K562 (cell line): ENCODE measurements around the gene EMX1. TPM values are rescaled to one million over a fixed set of nuclear protein-coding genes. Genes with fewer than 3 reads are reported as not detected.

ENCODE experiments used
- ATAC-seq: fragments of 200-7000 bp; cut with Tn5 transposase; 3 replicates; pipeline ENCODE4 v1.9.1; 2020; ENCODE audit warnings: moderate library complexity
- BruUV-seq: library from RNA; stranded (reverse); fragments of 400-500 nt; replicated peaks from 2 replicates; lab custom pipeline; 2021; lab: Mats Ljungman, UMichigan
- CTCF ChIA-PET: fragments of 300-600 bp; formaldehyde crosslinking; extraction: SDS; loops from one replicate; lab custom pipeline; 2021; ENCODE audit warnings: low intra/inter-chr PET ratio; lab: Yijun Ruan, JAX
- POLR2A ChIA-PET: fragments of 300-600, 350-650 bp; sonication (Branson Sonifier 250); formaldehyde crosslinking; extraction: SDS; loops from one replicate; lab custom pipeline; 2021; ENCODE audit warnings: antibody characterized with exemption, inconsistent platforms; lab: Yijun Ruan, JAX
- DNase-seq, 4 experiments: peaks; one replicate each; pipeline versions ENCODE4 v3.0.0 to v3.0.0-alpha.2; 2011 to 2018; ENCODE audit warnings: low spot score in 3 of 4, mixed read lengths in 3 of 4; ENCODE audit errors: extremely low read depth in 1 of 4
- FAIRE-seq: peaks from 2 replicates; lab custom pipeline; 2011; peaks lifted over from hg19 to GRCh38; lab: Jason Lieb, UNC
- H2AFZ ChIP-seq: 2 replicates; pipeline ENCODE4 v1.6.0; 2011; ENCODE audit warnings: low read depth, low read length, control low read depth, inconsistent platforms
- H3K27ac ChIP-seq: fragments of 200-600 bp; 3 replicates; pipeline ENCODE4 v1.8.0; 2011; ENCODE audit warnings: low read depth, mild to moderate bottlenecking, control low read depth, inconsistent platforms, low read length, moderate library complexity, mixed read lengths; ENCODE audit errors: extremely low read depth
- H3K27me3 ChIP-seq, 2 experiments: fragments of 300-600 bp in 1 of 2; 2 replicates in 1 of 2; 3 replicates in 1 of 2; pipeline versions ENCODE4 v1.6.0 to v1.8.0; 2011; ENCODE audit warnings: inconsistent platforms in 2 of 2, low read length in 2 of 2, mild to moderate bottlenecking in 1 of 2, mixed read lengths in 1 of 2, moderate library complexity in 1 of 2; ENCODE audit not compliant: control insufficient read depth in 2 of 2, insufficient read depth in 2 of 2
- H3K36me3 ChIP-seq: fragments of 300-600 bp; 3 replicates; pipeline ENCODE4 v1.8.0; 2011; ENCODE audit warnings: mild to moderate bottlenecking, low read length, inconsistent platforms; ENCODE audit not compliant: control insufficient read depth, insufficient read depth
- H3K4me1 ChIP-seq, 2 experiments: fragments of 200-600 bp in 1 of 2; replicated peaks in 1 of 2; 2 replicates in 1 of 2; 3 replicates in 1 of 2; pipeline versions ENCODE4 v1.5.1 to v1.8.0; 2011; ENCODE audit warnings: inconsistent platforms in 2 of 2, low read length in 2 of 2, mild to moderate bottlenecking in 1 of 2, mixed read lengths in 1 of 2, moderate library complexity in 1 of 2; ENCODE audit not compliant: control insufficient read depth in 2 of 2, insufficient read depth in 2 of 2
- H3K4me2 ChIP-seq: 2 replicates; pipeline ENCODE4 v1.6.1; 2011; ENCODE audit warnings: low read length, control low read depth, inconsistent platforms, mixed read lengths; ENCODE audit not compliant: insufficient read depth
- H3K4me3 ChIP-seq: fragments of 200-600 bp; sonication (generic), shearing (Covaris generic); 2 replicates; pipeline ENCODE4 v1.5.1; 2016; ENCODE audit warnings: control low read depth, inconsistent platforms
- H3K79me2 ChIP-seq: fragments of 200-600 bp; 3 replicates; pipeline ENCODE4 v1.8.0; 2011; ENCODE audit warnings: low read length, inconsistent platforms; ENCODE audit not compliant: control insufficient read depth, insufficient read depth
- H3K9ac ChIP-seq, 2 experiments: 2 replicates each; pipeline versions ENCODE4 v1.6.0 to v1.6.1; 2011; ENCODE audit warnings: low read depth in 2 of 2, low read length in 2 of 2, control low read depth in 1 of 2, inconsistent platforms in 1 of 2, mild to moderate bottlenecking in 1 of 2, mixed read lengths in 1 of 2; ENCODE audit not compliant: insufficient read depth in 1 of 2
- H3K9me1 ChIP-seq: one replicate; pipeline ENCODE4 v1.6.0; 2011; ENCODE audit warnings: inconsistent platforms, mild to moderate bottlenecking, low read length, moderate library complexity; ENCODE audit not compliant: control insufficient read depth, insufficient read depth
- H3K9me3 ChIP-seq: replicated peaks from 2 replicates; pipeline ENCODE4 v1.5.1; 2011; ENCODE audit warnings: low read depth, low read length, inconsistent platforms; ENCODE audit not compliant: control insufficient read depth, insufficient read depth
- H4K20me1 ChIP-seq: replicated peaks from 2 replicates; pipeline ENCODE4 v1.6.1; 2011; ENCODE audit warnings: low read length, inconsistent platforms, mixed read lengths; ENCODE audit not compliant: control insufficient read depth, insufficient read depth
- BRF1 ChIP-seq: IDR thresholded peaks from 3 replicates; pipeline ENCODE4 v1.6.1; 2011; ENCODE audit warnings: borderline replicate concordance, mild to moderate bottlenecking; ENCODE audit not compliant: insufficient read length; ENCODE audit errors: extremely low read depth
- CBX8 ChIP-seq: fragments of 200-600 bp; sonication (generic); IDR thresholded peaks from 2 replicates; pipeline ENCODE4 v1.6.1; 2012; ENCODE audit warnings: borderline replicate concordance, mixed run types, low read depth, mild to moderate bottlenecking, moderate library complexity, mixed read lengths, low read length, control low read depth, inconsistent platforms; ENCODE audit not compliant: poor library complexity, severe bottlenecking; ENCODE audit errors: extremely low read depth
- CCNT2 ChIP-seq: IDR thresholded peaks from 2 replicates; pipeline ENCODE4 v1.6.1; 2011; ENCODE audit warnings: borderline replicate concordance, low read depth, mild to moderate bottlenecking, moderate library complexity, mixed read lengths, low read length; ENCODE audit not compliant: insufficient read length; ENCODE audit errors: extremely low read depth
- CTBP1 ChIP-seq: fragments of 450-650 bp; IDR thresholded peaks from 2 replicates; pipeline ENCODE4 v1.6.1; 2016; ENCODE audit warnings: borderline replicate concordance
- EZH2 ChIP-seq: IDR thresholded peaks from 2 replicates; pipeline ENCODE4 v1.6.1; 2012; ENCODE audit warnings: low read depth, mild to moderate bottlenecking, inconsistent platforms, low read length, borderline replicate concordance
- FOXK1 ChIP-seq: sonication (generic); formaldehyde crosslinking; IDR thresholded peaks from 2 replicates; pipeline ENCODE4 v1.8.0; 2022; ENCODE audit warnings: missing genetic modification reagents, mild to moderate bottlenecking, borderline replicate concordance
- HNRNPLL ChIP-seq: fragments of 200-400 bp; formaldehyde crosslinking; IDR thresholded peaks from 2 replicates; pipeline ENCODE4 v1.6.1; 2017; ENCODE audit warnings: low read length, low read depth, mild to moderate bottlenecking; ENCODE audit not compliant: poor library complexity, severe bottlenecking
- MAFG ChIP-seq: fragments of 450-650 bp; conservative IDR thresholded peaks from 2 replicates; pipeline ENCODE4 v1.6.1; 2016; ENCODE audit warnings: missing genetic modification characterization, missing compliant biosample characterization
- NCOA1 ChIP-seq: fragments of 450-650 bp; IDR thresholded peaks from 2 replicates; pipeline ENCODE4 v1.6.1; 2016; ENCODE audit warnings: low read depth
- PYGO2 ChIP-seq: fragments of 450-650 bp; IDR thresholded peaks from 2 replicates; pipeline ENCODE4 v1.6.1; 2016; ENCODE audit warnings: mild to moderate bottlenecking, missing genetic modification characterization, moderate library complexity, missing compliant biosample characterization
- RBFOX2 ChIP-seq: fragments of 200-400 bp; formaldehyde crosslinking; IDR thresholded peaks from 2 replicates; pipeline ENCODE4 v1.6.1; 2017; ENCODE audit warnings: low read depth, mild to moderate bottlenecking, low read length, moderate library complexity
- RCOR1 ChIP-seq, 2 experiments: IDR thresholded peaks; 2 replicates each; pipeline ENCODE4 v1.6.1; 2012; ENCODE audit warnings: low read depth in 2 of 2, low read length in 2 of 2, borderline replicate concordance in 1 of 2, improper control_type of control experiment in 1 of 2
- ZNF23 ChIP-seq: fragments of 250-450 bp; sonication (Bioruptor Pico); IDR thresholded peaks from 2 replicates; pipeline ENCODE4 v1.4.0; 2020; ENCODE audit warnings: mild to moderate bottlenecking
- ZNF766 ChIP-seq: fragments of 200-800 bp; sonication (Bioruptor generic); conservative IDR thresholded peaks from 2 replicates; pipeline ENCODE4 v1.6.1; 2016; ENCODE audit warnings: missing genetic modification characterization, missing compliant biosample characterization
- whole genome bisulfite sequencing: fragments of 100-300 bp; shearing (Covaris generic); methylation state at CpG from one replicate; pipeline ENCODE4 v1.1.6; 2016; ENCODE audit warnings: low coverage, mixed read lengths; ENCODE audit not compliant: insufficient coverage; ENCODE audit errors: missing lambda C conversion rate; 5-methylcytosine and 5-hydroxymethylcytosine counted together
- in situ Hi-C: fragments of 300-500 bp; cut with MboI; formaldehyde crosslinking; loops from 4 replicates; pipeline ENCODE4 v1.15.0; 2018; ENCODE audit warnings: inconsistent platforms, mixed read lengths
- intact Hi-C: fragments of 100-400 bp; cut with micrococcal nuclease; formaldehyde crosslinking; loops from 2 replicates; pipeline ENCODE4 v1.14.2; 2022
- polyA plus RNA-seq, 8 experiments: library from polyadenylated mRNA; depleted of rRNA in 4 of 8; stranded (reverse) in 5 of 8; unstranded in 3 of 8; fragments of >200 nt; fragmentation: Nextera tagmentation in 2 of 8; fragmentation: Illumina TruSeq in 1 of 8; extraction: Ambion mirVana in 2 of 8; extraction: Trizol in 1 of 8; gene quantifications; 2 replicates each; pipeline versions ENCODE4 v1.2.1 to v1.2.3, GENCODE V29; 2011 to 2014; ENCODE audit warnings: inconsistent platforms in 1 of 8, missing spikeins in 1 of 8
- total RNA-seq, 7 experiments: library from RNA; depleted of rRNA in 6 of 7; stranded (reverse); fragments of >200 nt in 6 of 7; fragmentation: Illumina TruSeq in 2 of 7; extraction: Trizol in 2 of 7; gene quantifications; 2 replicates each; pipeline versions ENCODE4 v1.2.1 to v1.2.3, GENCODE V29; 2011 to 2021; ENCODE audit warnings: low replicate concordance in 1 of 7
- TF ChIP-seq, protein P1 (sequence below): sonication (generic); formaldehyde crosslinking; IDR thresholded peaks from 2 replicates; pipeline ENCODE4 v1.8.0; 2023; ENCODE audit warnings: mild to moderate bottlenecking, missing genetic modification reagents

Gene EMX1
- total and polyA plus RNA-seq, 9 of the 15 experiments (the other 6 are each of a cell fraction or from before 2014, with no cell fraction given): 0.10 to 0.32 (median 0.21) TPM; not detected in 6

DNA sequence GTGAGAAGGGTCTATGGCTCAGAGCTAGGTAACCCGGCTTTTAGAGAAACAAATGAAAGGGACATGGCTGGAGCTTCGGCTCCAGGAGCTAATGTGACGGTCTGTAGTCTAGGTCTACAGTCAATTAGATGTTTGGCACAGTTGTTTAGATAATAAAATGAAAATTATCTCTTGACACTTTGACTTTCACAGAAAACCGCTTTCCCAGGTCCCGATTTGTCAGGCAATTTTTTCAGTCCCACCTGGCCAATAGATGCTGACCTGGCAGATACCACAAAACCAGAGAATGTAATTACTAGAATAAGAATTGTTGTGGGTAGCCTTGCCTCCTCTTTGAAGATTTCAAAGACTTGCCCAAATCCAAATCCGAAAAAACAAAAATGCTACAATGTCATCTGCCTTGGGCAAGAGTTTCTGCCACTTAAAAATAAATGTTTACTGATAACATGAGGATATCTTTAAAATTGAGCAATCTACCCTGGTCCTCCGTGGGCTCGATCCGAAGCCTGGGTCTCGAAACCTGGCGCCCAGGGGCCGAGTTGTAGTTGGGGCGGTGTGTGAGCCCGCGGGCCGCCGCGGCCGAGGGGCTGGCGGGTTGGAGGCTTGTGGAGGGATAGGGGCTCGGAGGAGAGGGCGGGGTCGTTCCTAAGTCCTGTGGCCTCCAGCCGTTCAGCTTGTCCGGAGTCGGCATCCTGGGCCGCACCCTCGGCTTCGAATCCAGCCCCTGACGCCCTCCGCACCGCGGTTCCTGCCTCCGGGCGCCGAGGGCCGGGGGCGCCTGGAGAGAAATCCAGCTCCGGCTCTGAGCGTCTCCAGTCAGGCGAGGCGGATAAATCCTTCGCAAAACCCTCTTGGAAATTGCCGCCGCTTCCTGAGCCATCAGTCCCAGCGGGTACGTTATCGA, 2.3 kb downstream of the EMX1 start (continued):
- no peak for TF ChIP-seq ZNF23
- TF ChIP-seq EZH2: peak; percentile 84
- TF ChIP-seq MAFG: 0 out of 2 replicates have a peak, but pooled peaks have one; percentile 18
- TF ChIP-seq BRF1: no peak
- TF ChIP-seq RCOR1 (IDR thresholded peaks at IDR 0.05; ENCODE audit: borderline replicate concordance in 1 of 2, low read depth in 2 of 2, low read length in 2 of 2): no peak
- TF ChIP-seq CCNT2: no peak
- no peak for TF ChIP-seq PYGO2 (tag)

DNA sequence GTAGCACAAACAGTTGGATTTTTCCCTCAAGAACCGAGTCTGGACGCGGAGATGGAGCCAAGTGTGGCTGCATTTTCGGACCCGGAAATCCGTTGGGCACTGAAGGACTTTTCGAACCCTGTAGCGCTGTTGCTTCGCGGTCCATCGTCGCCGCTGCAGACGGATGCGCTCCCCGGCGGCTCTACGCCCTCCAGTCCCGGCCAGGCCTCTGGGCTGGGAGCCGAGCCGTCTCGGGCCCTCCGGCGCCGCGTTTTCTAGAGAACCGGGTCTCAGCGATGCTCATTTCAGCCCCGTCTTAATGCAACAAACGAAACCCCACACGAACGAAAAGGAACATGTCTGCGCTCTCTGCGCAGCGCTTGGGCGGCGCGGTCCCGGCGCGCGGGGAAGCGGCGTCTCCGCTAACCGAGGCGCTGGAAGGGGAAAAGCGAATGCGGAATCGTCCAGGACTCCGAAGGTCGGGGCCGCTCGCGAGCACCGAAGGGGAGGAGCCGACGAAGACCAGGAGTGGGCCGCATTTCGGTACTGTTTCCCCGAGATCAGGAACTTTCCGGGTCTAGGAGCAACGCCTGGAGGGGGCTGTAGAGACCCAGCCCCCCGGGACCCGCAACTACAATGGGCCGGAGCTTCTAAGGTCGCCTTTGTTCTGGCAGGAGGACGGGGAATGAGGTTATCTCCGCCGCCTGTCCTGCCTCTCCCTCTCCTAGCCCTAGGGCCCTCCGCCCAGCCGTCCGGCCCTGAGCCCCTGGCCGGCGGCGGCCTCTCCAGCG, 3.2 kb downstream of the EMX1 start:
- ChIA-PET CTCF (no interaction called here), POLR2A (interaction anchor here (0.6 to 1.2 kb wide), 3 partner anchors 10 to 411 kb away, joined by 3 to 4 read pairs (median 3); no protein-coding TSS in a partner anchor)
- Histone ChIP-seq H3K9me3 (no peaks in the 10 kb centered on the region), H2AFZ (no peak overlapping the region), H3K4me3 (no peak overlapping the region), H4K20me1 (peaks cover 35% of the 10 kb centered on the region; the same call in 1 of the 2 replicates), H3K4me1 (peaks cover 0 to 59% of the 10 kb centered on the region in 2 experiments; a peak in 3 of 5 replicates), H3K9ac (peak overlapping the region in 1 of 2 experiments; percentile 58; a peak in 1 of 4 replicates), H3K27ac (no peak overlapping the region), H3K9me1 (no peaks in the 10 kb centered on the region), H3K79me2 (no peaks in the 10 kb centered on the region), H3K36me3 (no peaks in the 10 kb centered on the region), H3K4me2 (no peak overlapping the region), H3K27me3 (peaks cover 78 to 90% of the 10 kb centered on the region in 2 experiments)
- in situ Hi-C loops (no loop called here), intact Hi-C loops (no loop called here)
- no TSS peak for BruUV-seq
- ATAC-seq (no peak), DNase-seq (no peak), FAIRE-seq (no peak)
- WGBS: 10% methylated on average over 72 of the region's 77 CpGs
- TF ChIP-seq HNRNPLL (peak; percentile 91), CBX8 (peak; percentile 14), RBFOX2 (0 out of 2 replicates have a peak, but pooled peaks have one; percentile 15), NCOA1 (no peak), CTBP1 (no peak), ZNF766 (CRISPR knock-in tag) (no peak), FOXK1 (CRISPR knock-in tag) (no peak)
- TF ChIP-seq, protein P1, sequence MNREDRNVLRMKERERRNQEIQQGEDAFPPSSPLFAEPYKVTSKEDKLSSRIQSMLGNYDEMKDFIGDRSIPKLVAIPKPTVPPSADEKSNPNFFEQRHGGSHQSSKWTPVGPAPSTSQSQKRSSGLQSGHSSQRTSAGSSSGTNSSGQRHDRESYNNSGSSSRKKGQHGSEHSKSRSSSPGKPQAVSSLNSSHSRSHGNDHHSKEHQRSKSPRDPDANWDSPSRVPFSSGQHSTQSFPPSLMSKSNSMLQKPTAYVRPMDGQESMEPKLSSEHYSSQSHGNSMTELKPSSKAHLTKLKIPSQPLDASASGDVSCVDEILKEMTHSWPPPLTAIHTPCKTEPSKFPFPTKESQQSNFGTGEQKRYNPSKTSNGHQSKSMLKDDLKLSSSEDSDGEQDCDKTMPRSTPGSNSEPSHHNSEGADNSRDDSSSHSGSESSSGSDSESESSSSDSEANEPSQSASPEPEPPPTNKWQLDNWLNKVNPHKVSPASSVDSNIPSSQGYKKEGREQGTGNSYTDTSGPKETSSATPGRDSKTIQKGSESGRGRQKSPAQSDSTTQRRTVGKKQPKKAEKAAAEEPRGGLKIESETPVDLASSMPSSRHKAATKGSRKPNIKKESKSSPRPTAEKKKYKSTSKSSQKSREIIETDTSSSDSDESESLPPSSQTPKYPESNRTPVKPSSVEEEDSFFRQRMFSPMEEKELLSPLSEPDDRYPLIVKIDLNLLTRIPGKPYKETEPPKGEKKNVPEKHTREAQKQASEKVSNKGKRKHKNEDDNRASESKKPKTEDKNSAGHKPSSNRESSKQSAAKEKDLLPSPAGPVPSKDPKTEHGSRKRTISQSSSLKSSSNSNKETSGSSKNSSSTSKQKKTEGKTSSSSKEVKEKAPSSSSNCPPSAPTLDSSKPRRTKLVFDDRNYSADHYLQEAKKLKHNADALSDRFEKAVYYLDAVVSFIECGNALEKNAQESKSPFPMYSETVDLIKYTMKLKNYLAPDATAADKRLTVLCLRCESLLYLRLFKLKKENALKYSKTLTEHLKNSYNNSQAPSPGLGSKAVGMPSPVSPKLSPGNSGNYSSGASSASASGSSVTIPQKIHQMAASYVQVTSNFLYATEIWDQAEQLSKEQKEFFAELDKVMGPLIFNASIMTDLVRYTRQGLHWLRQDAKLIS (CRISPR knock-in tag): no peak
